SU-DHL-6 (cell line): Measurements from ENCODE around the gene ZCCHC24.

Source experiments
- H2AFZ ChIP-seq: fragments of 200-600 bp; sonication (generic); 2 replicates; pipeline ENCODE4 v1.6.1; 2014; ENCODE audit warnings: low read depth, mild to moderate bottlenecking, moderate library complexity, mixed read lengths, antibody characterized with exemption, low read length; ENCODE audit not compliant: severe bottlenecking
- H3F3A ChIP-seq: fragments of 200-600 bp; shearing (Covaris generic); 2 replicates; pipeline ENCODE4 v1.6.0; 2016; ENCODE audit warnings: antibody characterized with exemption, mild to moderate bottlenecking; ENCODE audit not compliant: insufficient read depth
- H3K27ac ChIP-seq: fragments of 200-600 bp; sonication (generic); 2 replicates; pipeline ENCODE4 v1.5.1; 2016; ENCODE audit warnings: low read depth, mild to moderate bottlenecking, low read length, moderate library complexity, mixed read lengths
- H3K27me3 ChIP-seq: fragments of 200-600 bp; sonication (generic), shearing (Covaris generic); 2 replicates; pipeline ENCODE4 v1.6.0; 2014; ENCODE audit warnings: mild to moderate bottlenecking, low read length
- H3K36me3 ChIP-seq: fragments of 200-600 bp; sonication (generic); 2 replicates; pipeline ENCODE4 v1.6.1; 2014; ENCODE audit warnings: mild to moderate bottlenecking, low read length, mixed read lengths
- H3K4me2 ChIP-seq: fragments of 300-600, 200-600 bp; shearing (Covaris generic), sonication (generic); 2 replicates; pipeline ENCODE4 v1.6.0; 2014; ENCODE audit warnings: low read length, low read depth, mild to moderate bottlenecking; ENCODE audit not compliant: poor library complexity, severe bottlenecking
- H3K4me3 ChIP-seq: fragments of 200-600 bp; sonication (generic); 2 replicates; pipeline ENCODE4 v1.5.1; 2014; ENCODE audit warnings: antibody characterized with exemption, low read length, mild to moderate bottlenecking, mixed read lengths; ENCODE audit not compliant: insufficient read depth, poor library complexity, severe bottlenecking
- H3K79me2 ChIP-seq: fragments of 200-600 bp; sonication (generic); 2 replicates; pipeline ENCODE4 v1.6.1; 2014; ENCODE audit warnings: mild to moderate bottlenecking, low read length, moderate library complexity; ENCODE audit not compliant: insufficient read depth
- H3K9ac ChIP-seq: fragments of 200-600 bp; sonication (generic); 2 replicates; pipeline ENCODE4 v1.7.0; 2014; ENCODE audit warnings: mild to moderate bottlenecking, low read length
- H3K9me2 ChIP-seq: fragments of 200-600 bp; sonication (generic); replicated peaks from 2 replicates; pipeline ENCODE4 v1.6.1; 2014; ENCODE audit warnings: low read length; ENCODE audit not compliant: insufficient read depth
- H3K9me3 ChIP-seq: fragments of 200-600 bp; sonication (generic); 2 replicates; pipeline ENCODE4 v1.6.1; 2014; ENCODE audit warnings: low read length, mixed read lengths; ENCODE audit not compliant: insufficient read depth
- H4K20me1 ChIP-seq: fragments of 200-600 bp; sonication (generic); 2 replicates; pipeline ENCODE4 v1.6.1; 2014; ENCODE audit warnings: low read depth, mild to moderate bottlenecking, antibody characterized with exemption, low read length, moderate library complexity, mixed read lengths
- CTCF ChIP-seq: fragments of 200-600 bp; sonication (generic); IDR thresholded peaks from one replicate; pipeline ENCODE4 v1.5.1; 2017; ENCODE audit warnings: antibody characterized with exemption, mild to moderate bottlenecking, low read length, moderate library complexity; ENCODE audit not compliant: insufficient read depth, poor library complexity, severe bottlenecking
- EZH2phosphoT487 ChIP-seq: fragments of 200-600 bp; sonication (generic), shearing (Covaris generic); conservative IDR thresholded peaks from 2 replicates; pipeline ENCODE4 v1.6.1; 2018; ENCODE audit warnings: mild to moderate bottlenecking, antibody characterized with exemption, low read length, moderate library complexity, mixed read lengths

ZCCHC24 gene

GRCh38 chr10:79416578-79417255 lies 28.7 kb downstream of the ZCCHC24 start:
- no peak overlapping the region for H3K9ac ChIP-seq
- no peaks in the 10 kb centered on the region for H4K20me1 ChIP-seq
- H3K79me2 ChIP-seq: no peaks in the 10 kb centered on the region
- H3K36me3 ChIP-seq: no peaks in the 10 kb centered on the region
- no peaks in the 10 kb centered on the region for H3K27me3 ChIP-seq
- H3K9me3 ChIP-seq: no peaks in the 10 kb centered on the region
- TF ChIP-seq CTCF (no peak), EZH2phosphoT487 (no peak)
- H3F3A ChIP-seq: no peaks in the 10 kb centered on the region
- H3K9me2 ChIP-seq: no peaks in the 10 kb centered on the region
- H3K27ac ChIP-seq: no peak overlapping the region
- H3K4me3 ChIP-seq: no peak overlapping the region
- no peak overlapping the region for H3K4me2 ChIP-seq
- H2AFZ ChIP-seq: no peak overlapping the region

DNA sequence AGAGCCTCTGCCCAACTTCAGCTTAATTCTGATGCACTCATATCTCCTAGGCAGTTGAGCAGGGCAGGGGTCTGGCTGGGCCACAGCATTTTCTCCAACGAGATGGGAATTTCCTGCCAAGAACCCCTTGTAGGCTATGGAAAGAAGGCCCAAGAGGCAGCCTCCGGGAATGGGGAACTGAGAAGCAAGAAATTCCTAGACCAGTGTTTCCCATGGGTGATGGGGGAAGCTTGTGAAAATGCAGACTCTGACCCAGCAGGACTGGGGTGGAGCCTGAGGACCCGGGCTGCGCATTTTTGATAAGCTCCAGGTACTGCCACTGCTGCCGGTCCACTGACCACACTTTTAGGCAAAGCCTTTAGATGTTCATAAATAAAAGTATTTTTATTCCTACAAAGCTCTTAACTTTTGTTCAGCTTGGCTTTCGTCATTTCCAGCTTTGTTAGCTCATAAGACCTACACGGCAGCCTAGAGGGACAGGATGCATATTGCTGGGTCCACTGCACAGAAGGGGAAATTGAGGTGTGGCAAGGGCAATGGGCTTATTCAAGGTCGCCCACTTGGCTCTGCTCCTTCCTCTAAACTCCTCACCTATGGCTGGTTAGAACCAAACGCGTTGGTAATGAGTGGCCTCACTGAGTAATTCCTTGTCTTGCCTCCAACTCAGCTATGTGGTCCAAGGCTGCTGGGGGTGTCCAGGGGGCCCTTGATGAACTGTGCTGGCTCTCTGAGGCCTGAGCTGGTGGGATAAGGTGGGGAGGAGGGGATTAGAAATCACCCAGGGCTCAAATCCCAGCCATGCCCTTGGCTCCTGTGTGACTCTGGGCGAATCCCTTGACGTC lies 29.5 kb downstream of the ZCCHC24 start:
- no peak for TF ChIP-seq CTCF
- TF ChIP-seq EZH2phosphoT487: no peak
- no peak overlapping the region for H3K4me2 ChIP-seq
- no peaks in the 10 kb centered on the region for H3K79me2 ChIP-seq
- no peak overlapping the region for H3K4me3 ChIP-seq
- no peak overlapping the region for H2AFZ ChIP-seq
- no peak overlapping the region for H3K9ac ChIP-seq
- H3K27ac ChIP-seq: no peak overlapping the region
- H3K9me3 ChIP-seq: no peaks in the 10 kb centered on the region
- no peaks in the 10 kb centered on the region for H3K36me3 ChIP-seq
- H3K9me2 ChIP-seq: no peaks in the 10 kb centered on the region
- H3F3A ChIP-seq: no peaks in the 10 kb centered on the region
- no peaks in the 10 kb centered on the region for H3K27me3 ChIP-seq
- no peaks in the 10 kb centered on the region for H4K20me1 ChIP-seq

DNA sequence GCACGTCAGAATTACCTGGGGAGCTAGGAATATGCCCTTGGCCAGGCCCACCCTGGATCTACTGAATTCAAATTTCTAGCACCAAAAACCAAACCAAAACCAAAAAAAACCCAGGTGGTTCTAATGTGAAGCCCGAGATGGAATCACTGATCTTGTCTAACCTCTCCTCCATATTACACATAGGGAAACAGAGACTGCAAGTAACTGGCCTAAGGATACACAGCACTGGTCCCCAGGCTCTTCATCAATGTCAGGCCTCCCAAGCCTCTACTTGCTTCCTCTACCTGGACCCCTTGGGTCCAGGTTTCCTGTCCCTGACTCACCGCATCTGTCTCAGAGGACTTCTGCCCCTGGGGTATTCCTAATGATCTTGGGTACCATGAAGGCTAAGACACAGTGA lies 30.7 kb downstream of the ZCCHC24 start:
- H3F3A ChIP-seq: no peaks in the 10 kb centered on the region
- H3K9me3 ChIP-seq: no peaks in the 10 kb centered on the region
- no peak overlapping the region for H3K9ac ChIP-seq
- TF ChIP-seq EZH2phosphoT487 (no peak), CTCF (no peak)
- H2AFZ ChIP-seq: no peak overlapping the region
- no peaks in the 10 kb centered on the region for H4K20me1 ChIP-seq
- H3K27me3 ChIP-seq: no peaks in the 10 kb centered on the region
- no peak overlapping the region for H3K4me3 ChIP-seq
- H3K9me2 ChIP-seq: no peaks in the 10 kb centered on the region
- no peak overlapping the region for H3K4me2 ChIP-seq
- no peak overlapping the region for H3K27ac ChIP-seq
- H3K79me2 ChIP-seq: no peaks in the 10 kb centered on the region
- H3K36me3 ChIP-seq: no peaks in the 10 kb centered on the region
